Heart right ventricle (tissue), 16 donors: ENCODE data around the gene PSMD11. TPM values are rescaled to one million over a fixed set of nuclear protein-coding genes. Genes with fewer than 3 reads are reported as not detected.
"Not testable (repeated sequence)": the region's sequence is repeated elsewhere in the genome, so short reads cannot be mapped to it uniquely, and the experiment has no call there.

Experiments used
- ATAC-seq, 8 donors: fragments of 200-7000 bp; cut with Tn5 transposase; one replicate each; pipeline ENCODE4 v1.9.1; 2020; ENCODE audit warnings: mild to moderate bottlenecking in 8 of 8, moderate library complexity in 8 of 8, moderate number of reproducible peaks in 1 of 8
- DNase-seq, 2 donors: peaks; one replicate each; pipeline ENCODE4 v3.0.0-alpha.2; 2020
- H3K27ac ChIP-seq, 10 donors: fragments of 200-600 bp; sonication (generic) in 2 of 10; one replicate each; pipeline versions ENCODE4 v1.5.0 to v1.8.0; 2020 to 2022; ENCODE audit warnings: mild to moderate bottlenecking in 3 of 10
- H3K27me3 ChIP-seq, 7 donors: fragments of 200-600 bp; one replicate each; pipeline ENCODE4 v1.8.0; 2021 to 2022; ENCODE audit warnings: mild to moderate bottlenecking in 2 of 7
- H3K36me3 ChIP-seq, 9 donors: fragments of 200-600 bp; sonication (generic) in 1 of 9; one replicate each; pipeline versions ENCODE4 v1.5.0 to v1.8.0; 2020 to 2022; ENCODE audit warnings: mild to moderate bottlenecking in 2 of 9
- H3K4me1 ChIP-seq, 9 donors: fragments of 200-600 bp; sonication (generic) in 1 of 9; one replicate each; pipeline versions ENCODE4 v1.5.0 to v1.8.0; 2020 to 2022; ENCODE audit warnings: mild to moderate bottlenecking in 4 of 9
- H3K4me3 ChIP-seq, 10 donors: fragments of 200-600 bp; sonication (generic) in 2 of 10; one replicate each; pipeline versions ENCODE4 v1.5.0 to v1.8.0; 2020 to 2022; ENCODE audit warnings: mild to moderate bottlenecking in 7 of 10, moderate library complexity in 2 of 10
- H3K9me3 ChIP-seq, 11 donors: fragments of 200-600 bp in 10 of 11; sonication (generic) in 2 of 11; one replicate each; pipeline versions ENCODE4 v1.5.0 to v1.8.0; 2013 to 2022; ENCODE audit warnings: mild to moderate bottlenecking in 2 of 11, control low read depth in 1 of 11, moderate library complexity in 1 of 11
- CTCF ChIP-seq, 9 donors: fragments of 200-600 bp; sonication (generic) in 2 of 9; IDR thresholded peaks; one replicate each; pipeline versions ENCODE4 v1.5.0 to v1.8.0; 2021 to 2022; ENCODE audit warnings: antibody characterized with exemption in 9 of 9, mild to moderate bottlenecking in 5 of 9, moderate library complexity in 1 of 9
- WGBS, 2 donors: extraction: QIAGEN DNeasy Blood & Tissue Kit; methylation state at CpG; one replicate each; pipeline ENCODE4 v1.1.7; 2013; ENCODE audit warnings: inconsistent platforms in 1 of 2; 5-methylcytosine and 5-hydroxymethylcytosine counted together
- intact Hi-C, 10 donors: fragments of 100-400 bp; cut with DNase I; formaldehyde crosslinking; loops; one replicate each; pipeline versions ENCODE4 v1.11.1 to v1.14.2; 2022
- polyA plus RNA-seq, 2 donors: library from polyadenylated mRNA; stranded (reverse); fragments of 200-250 nt; gene quantifications; one replicate each; pipeline ENCODE4 v1.2.3, GENCODE V29; 2013
- total RNA-seq, 10 donors: library from RNA; stranded (reverse); fragmentation: NEBNext Ultra II Directional in 3 of 10; extraction: Animal tissue kit (Norgen Biotek cat#: 25700) in 3 of 10; gene quantifications; one replicate each; pipeline versions ENCODE4 v1.2.1 to v1.2.4, GENCODE V29; 2021 to 2023
- donor health status: Arrhythmogenic right ventricular cardiomyopathy.
- donor health status: ischemic (EF 13 %, LVEDD 7.1; RV severe dilation, severe dysfunction).
- donor health status: healthy with polysubstance abuse.
- donor health status: DM: no; HTN: yes; CAD: no.
- donor health status: DM: no; HTN: no; CAD: no.
- donor health status: ischemic (EF 25% LVEDD 6.9; RV normal size, moderate dysfunction).
- donor health status: ischemic (EF 25% LVEDD 5.7; RV mildly dilated, moderate dysfunction).
- donor health status: healthy.
- donor health status: DM: yes; HTN: yes; CAD: no.
- donor health status: Ischemic cardiomyopathy.
- donor health status: ischemic (EF 35%, LVEDD 5.7; RV mildly dilated, moderate dysfunction).
- donor health status: nonischemic (EF 11% LVEDD 7.7; RV severe dilation, severe dysfunction).
- donor health status: DM: yes; HTN: yes; CAD: no.
- donor health status: PGD.
- donor health status: ischemic (EF 29% LVEDD 5.4; RV normal size, mild dysfunction).
- donor health status: nonischemic (EF 23%, LVEDD 6.1; RV moderate dilation, normal function).

PSMD11 gene
- total and polyA plus RNA-seq, 12 donors = 41.9 to 102 (median 83.6) TPM

- 92% methylated on average over 11 of the region's 11 CpGs for WGBS, 2 donors
- intact Hi-C loops = no loop called here
Observed at GRCh38 chr17:32523017-32523680, 78.8 kb downstream of the PSMD11 start.

GRCh38 chr17:32523827-32524552 is 79.7 kb downstream of the PSMD11 start:
- H3K4me3 ChIP-seq = no peak overlapping the region
- no peak for DNase-seq
- no peaks in the 10 kb centered on the region for H3K9me3 ChIP-seq
- no peak overlapping the region for H3K27ac ChIP-seq
- H3K4me1 ChIP-seq = peaks cover 6 to 31% (median 17%) of the 10 kb centered on the region in 9 donors
- ATAC-seq = no peak
- intact Hi-C loops = no loop called here
- H3K27me3 ChIP-seq = peaks cover 0 to 21% (median 0%) of the 10 kb centered on the region in 7 donors
- WGBS, 2 donors = 91 to 94% methylated on average over 12 of the region's 12 CpGs
- no peak for TF ChIP-seq CTCF (IDR thresholded peaks at IDR 0.05)
- H3K36me3 ChIP-seq = no peaks in the 10 kb centered on the region

More at GRCh38 chr17:32523017-32523680, 78.8 kb downstream of the PSMD11 start:
- Histone ChIP-seq H3K9me3 (no peaks in the 10 kb centered on the region), H3K36me3 (no peaks in the 10 kb centered on the region), H3K27ac (no peak overlapping the region), H3K4me1 (peaks cover 8 to 35% (median 22%) of the 10 kb centered on the region in 9 donors), H3K4me3 (no peak overlapping the region), H3K27me3 (peaks cover 0 to 29% (median 0%) of the 10 kb centered on the region in 7 donors)
- ATAC-seq = no peak
- DNase-seq = no peak
- TF ChIP-seq CTCF (IDR thresholded peaks at IDR 0.05) = no peak

- intact Hi-C loops = not testable (repeated sequence)
Observed at GRCh38 chr17:32524553-32524880, 80.2 kb downstream of the PSMD11 start.

GRCh38 chr17:32525122-32525521 is 80.8 kb downstream of the PSMD11 start:
- Histone ChIP-seq H3K9me3 (no peaks in the 10 kb centered on the region), H3K36me3 (no peaks in the 10 kb centered on the region), H3K4me1 (peaks cover 0 to 23% (median 11%) of the 10 kb centered on the region in 9 donors), H3K27me3 (peaks cover 0 to 10% (median 0%) of the 10 kb centered on the region in 7 donors), H3K4me3 (no peak overlapping the region), H3K27ac (no peak overlapping the region)
- no peak for TF ChIP-seq CTCF (IDR thresholded peaks at IDR 0.05)
- WGBS, 2 donors = 14 to 27% methylated on average over 4 of the region's 4 CpGs
- no peak for DNase-seq
- intact Hi-C loops = no loop called here
- ATAC-seq = no peak

More at GRCh38 chr17:32524553-32524880, 80.2 kb downstream of the PSMD11 start:
- H3K27me3 ChIP-seq = peaks cover 0 to 16% (median 0%) of the 10 kb centered on the region in 7 donors
- not testable (repeated sequence) for ATAC-seq, DNase-seq, H3K27ac ChIP-seq, H3K4me3 ChIP-seq, H3K9me3 ChIP-seq, H3K36me3 ChIP-seq
- 96 to 100% methylated on average over 6 of the region's 6 CpGs for WGBS, 2 donors
- peaks cover 4 to 29% (median 17%) of the 10 kb centered on the region in 9 donors for H3K4me1 ChIP-seq

- H3K27ac ChIP-seq = no peak overlapping the region
- WGBS, 2 donors = 92 to 99% methylated on average over 4 of the region's 4 CpGs
- ATAC-seq (no peak), DNase-seq (no peak)
- H3K9me3 ChIP-seq = no peaks in the 10 kb centered on the region
- no peak for TF ChIP-seq CTCF (IDR thresholded peaks at IDR 0.05)
- H3K4me3 ChIP-seq = no peak overlapping the region
- no peaks in the 10 kb centered on the region for H3K36me3 ChIP-seq
- H3K4me1 ChIP-seq = peaks cover 0 to 15% (median 6%) of the 10 kb centered on the region in 9 donors
- intact Hi-C loops = no loop called here
- H3K27me3 ChIP-seq = no peaks in the 10 kb centered on the region
Observed at GRCh38 chr17:32527146-32527545, 82.8 kb downstream of the PSMD11 start.
